ENCODE measurements around the gene SYT2.
"Not testable (repeated sequence)": the region's sequence is repeated elsewhere in the genome, so short reads cannot be mapped to it uniquely, and the experiment has no call there.

GRCh38 chr1:202620036-202620435 lies 90.2 kb downstream of the SYT2 start:
- TF ChIP-seq EZH2 (IDR thresholded peaks at IDR 0.05; ENCODE audit: low read length, missing control alignments); CTCF (conservative IDR thresholded peaks at IDR 0.05 in 1 of 2, IDR thresholded peaks at IDR 0.05 in 1 of 2; ENCODE audit: low read depth in 1 of 2, low read length in 2 of 2): not testable (repeated sequence)
